Osteoblast (primary cell): ENCODE measurements around the gene RNASEH2B. TPM values are rescaled to one million over a fixed set of nuclear protein-coding genes. Genes with fewer than 3 reads are reported as not detected.

ENCODE experiments used
- DNase-seq: peaks from one replicate; pipeline ENCODE4 v3.0.0; 2011; ENCODE audit warnings: low spot score, mixed read lengths; ENCODE audit not compliant: insufficient read length; ENCODE audit errors: missing footprints
- H2AFZ ChIP-seq: 2 replicates; pipeline ENCODE4 v1.6.0; 2011; ENCODE audit warnings: mild to moderate bottlenecking, low read length
- H3K27ac ChIP-seq: 2 replicates; pipeline ENCODE4 v1.5.1; 2011; ENCODE audit warnings: mild to moderate bottlenecking, low read depth, low read length, moderate library complexity
- H3K27me3 ChIP-seq: 2 replicates; pipeline ENCODE4 v1.6.0; 2012; ENCODE audit warnings: mild to moderate bottlenecking, control low read depth, inconsistent platforms, low read length, moderate library complexity; ENCODE audit not compliant: insufficient read depth
- H3K36me3 ChIP-seq: 2 replicates; pipeline ENCODE4 v1.5.1; 2011; ENCODE audit warnings: mild to moderate bottlenecking, low read length, control low read depth, moderate library complexity; ENCODE audit not compliant: insufficient read depth
- H3K4me1 ChIP-seq: 2 replicates; pipeline ENCODE4 v1.5.1; 2011; ENCODE audit warnings: mild to moderate bottlenecking, low read length, control low read depth, moderate library complexity; ENCODE audit not compliant: insufficient read depth
- H3K4me2 ChIP-seq: 2 replicates; pipeline ENCODE4 v1.6.0; 2011; ENCODE audit warnings: mild to moderate bottlenecking, low read length; ENCODE audit not compliant: insufficient read depth
- H3K4me3 ChIP-seq: fragments of 200-600 bp; sonication (generic); 3 replicates; pipeline ENCODE4 v1.5.1; 2012; ENCODE audit warnings: mild to moderate bottlenecking, low read length, inconsistent platforms; ENCODE audit not compliant: insufficient read depth
- H3K79me2 ChIP-seq: 2 replicates; pipeline ENCODE4 v1.6.0; 2012; ENCODE audit warnings: mild to moderate bottlenecking, low read length, control low read depth, inconsistent platforms; ENCODE audit not compliant: insufficient read depth
- H3K9me3 ChIP-seq: 2 replicates; pipeline ENCODE4 v1.5.1; 2011; ENCODE audit warnings: low read depth, low read length, control low read depth
- H4K20me1 ChIP-seq: 2 replicates; pipeline ENCODE4 v1.6.0; 2012; ENCODE audit warnings: mild to moderate bottlenecking, low read length, control low read depth; ENCODE audit not compliant: insufficient read depth
- CTCF ChIP-seq: IDR thresholded peaks from 2 replicates; pipeline ENCODE4 v1.5.1; 2011; ENCODE audit warnings: mild to moderate bottlenecking, low read depth, low read length, moderate library complexity; ENCODE audit errors: extremely low read depth
- total RNA-seq: library from RNA; depleted of rRNA; stranded (reverse); fragments of >200 nt; gene quantifications from 2 replicates; pipeline ENCODE4 v1.2.3, GENCODE V29; 2012

Gene RNASEH2B
- total RNA-seq, 1 donor = 47.4 TPM

- no peaks in the 10 kb centered on the region for H3K27me3 ChIP-seq
- no peaks in the 10 kb centered on the region for H4K20me1 ChIP-seq
- no peak for DNase-seq
- H3K27ac ChIP-seq = no peak overlapping the region
- no peaks in the 10 kb centered on the region for H3K9me3 ChIP-seq
- peaks cover under 1% of the 10 kb centered on the region for H3K79me2 ChIP-seq
- peaks cover 12% of the 10 kb centered on the region for H3K36me3 ChIP-seq
- H3K4me3 ChIP-seq = no peak overlapping the region
- H3K4me1 ChIP-seq = no peaks in the 10 kb centered on the region
- H2AFZ ChIP-seq = no peak overlapping the region
- no peak overlapping the region for H3K4me2 ChIP-seq
- TF ChIP-seq CTCF = no peak
Measured at GRCh38 chr13:50932091-50932490, 22.5 kb downstream of the RNASEH2B start.

GRCh38 chr13:50934735-50935435, 25.3 kb downstream of the RNASEH2B start:
- Histone ChIP-seq H3K36me3 (peaks cover 18% of the 10 kb centered on the region), H2AFZ (no peak overlapping the region), H3K79me2 (no peaks in the 10 kb centered on the region), H3K4me2 (no peak overlapping the region), H3K4me1 (no peaks in the 10 kb centered on the region), H4K20me1 (no peaks in the 10 kb centered on the region), H3K9me3 (no peaks in the 10 kb centered on the region), H3K27me3 (no peaks in the 10 kb centered on the region), H3K4me3 (no peak overlapping the region), H3K27ac (no peak overlapping the region)
- DNase-seq = no peak
- TF ChIP-seq CTCF = no peak

- Histone ChIP-seq H3K27ac (no peak overlapping the region), H2AFZ (no peak overlapping the region), H3K4me1 (no peaks in the 10 kb centered on the region), H3K4me3 (no peak overlapping the region), H3K79me2 (no peaks in the 10 kb centered on the region), H3K9me3 (no peaks in the 10 kb centered on the region), H4K20me1 (no peaks in the 10 kb centered on the region), H3K27me3 (no peaks in the 10 kb centered on the region), H3K4me2 (no peak overlapping the region), H3K36me3 (peaks cover 18% of the 10 kb centered on the region)
- DNase-seq = no peak
- TF ChIP-seq CTCF = no peak
Measured at GRCh38 chr13:50936679-50937078, 27.1 kb downstream of the RNASEH2B start.

GRCh38 chr13:50940509-50940908, 30.9 kb downstream of the RNASEH2B start:
- no peak for DNase-seq
- Histone ChIP-seq H3K36me3 (peaks cover 9% of the 10 kb centered on the region), H3K79me2 (no peaks in the 10 kb centered on the region), H3K9me3 (no peaks in the 10 kb centered on the region), H4K20me1 (no peaks in the 10 kb centered on the region), H2AFZ (no peak overlapping the region), H3K4me2 (no peak overlapping the region), H3K4me3 (no peak overlapping the region), H3K27me3 (no peaks in the 10 kb centered on the region), H3K4me1 (no peaks in the 10 kb centered on the region), H3K27ac (no peak overlapping the region)
- TF ChIP-seq CTCF = no peak
